IMR-90 (cell line): ENCODE data around the gene DPPA4. TPM values are rescaled to one million over a fixed set of nuclear protein-coding genes. Genes with fewer than 3 reads are reported as not detected.

Experiments used
- ATAC-seq: fragments of 200-7000 bp; cut with Tn5 transposase; 2 replicates; pipeline ENCODE4 v1.9.1; 2020; ENCODE audit warnings: low read depth, mild to moderate bottlenecking, moderate library complexity
- BruUV-seq: library from RNA; stranded (reverse); fragments of 400-500 nt; replicated peaks from 2 replicates; lab custom pipeline; 2021; lab: Mats Ljungman, UMichigan
- CTCF ChIA-PET: fragments of 300-600 bp; formaldehyde crosslinking; extraction: SDS; loops from one replicate; lab custom pipeline; 2021; ENCODE audit warnings: antibody characterized with exemption; lab: Yijun Ruan, JAX
- POLR2A ChIA-PET: fragments of 300-600 bp; sonication (Branson Sonifier 250); formaldehyde crosslinking; loops from one replicate; lab custom pipeline; 2022; ENCODE audit warnings: antibody characterized with exemption; ENCODE audit not compliant: unreplicated experiment; lab: Charles Lee
- DNase-seq: peaks from one replicate; pipeline ENCODE4 v3.0.0; 2013
- H2AFZ ChIP-seq: replicated peaks from 2 replicates; pipeline ENCODE3; 2013; ENCODE audit warnings: low read length, mild to moderate bottlenecking; ENCODE audit not compliant: poor library complexity
- H2AK5ac ChIP-seq: 2 replicates; pipeline ENCODE4 v1.6.1; 2013; ENCODE audit warnings: low read depth, low read length, inconsistent platforms
- H2AK9ac ChIP-seq: replicated peaks from 2 replicates; pipeline ENCODE3; 2013; ENCODE audit warnings: mild to moderate bottlenecking, low read depth, low read length, moderate library complexity; ENCODE audit not compliant: poor library complexity
- H2BK120ac ChIP-seq: 2 replicates; pipeline ENCODE4 v1.6.1; 2013; ENCODE audit warnings: low read depth, low read length, inconsistent platforms
- H2BK15ac ChIP-seq: 3 replicates; pipeline ENCODE4 v1.6.1; 2013; ENCODE audit warnings: low read depth, low read length, inconsistent platforms
- H2BK20ac ChIP-seq: 2 replicates; pipeline ENCODE4 v1.6.1; 2013; ENCODE audit warnings: low read depth, mild to moderate bottlenecking, inconsistent platforms, low read length, moderate library complexity
- H2BK5ac ChIP-seq: 2 replicates; pipeline ENCODE4 v1.6.1; 2013; ENCODE audit warnings: mild to moderate bottlenecking, low read depth, low read length, inconsistent platforms; ENCODE audit not compliant: poor library complexity, severe bottlenecking
- H3K14ac ChIP-seq: replicated peaks from 2 replicates; pipeline ENCODE4 v1.6.1; 2013; ENCODE audit warnings: low read depth, low read length, inconsistent platforms
- H3K18ac ChIP-seq: 2 replicates; pipeline ENCODE4 v1.6.1; 2013; ENCODE audit warnings: low read depth, low read length, control low read depth
- H3K23ac ChIP-seq: 2 replicates; pipeline ENCODE4 v1.6.1; 2013; ENCODE audit warnings: low read depth, low read length, inconsistent platforms
- H3K27ac ChIP-seq: 2 replicates; pipeline ENCODE4 v1.5.1; 2013; ENCODE audit warnings: mild to moderate bottlenecking, control low read depth, low read length; ENCODE audit not compliant: insufficient read depth
- H3K27me3 ChIP-seq: 2 replicates; pipeline ENCODE4 v1.6.1; 2013; ENCODE audit warnings: low read length; ENCODE audit not compliant: control insufficient read depth, insufficient read depth
- H3K36me3 ChIP-seq: 2 replicates; pipeline ENCODE4 v1.6.1; 2013; ENCODE audit warnings: low read length, mixed read lengths; ENCODE audit not compliant: control insufficient read depth, insufficient read depth
- H3K4ac ChIP-seq: 2 replicates; pipeline ENCODE4 v1.6.1; 2013; ENCODE audit warnings: low read depth, low read length, inconsistent platforms
- H3K4me1 ChIP-seq: 2 replicates; pipeline ENCODE4 v1.6.1; 2013; ENCODE audit warnings: low read length, mixed read lengths; ENCODE audit not compliant: control insufficient read depth, insufficient read depth
- H3K4me2 ChIP-seq: 2 replicates; pipeline ENCODE4 v1.6.1; 2013; ENCODE audit warnings: low read depth, mild to moderate bottlenecking, control low read depth, low read length, moderate library complexity
- H3K4me3 ChIP-seq: 2 replicates; pipeline ENCODE4 v1.5.1; 2013; ENCODE audit warnings: low read depth, mild to moderate bottlenecking, control low read depth, low read length, moderate library complexity; ENCODE audit not compliant: insufficient read depth
- H3K56ac ChIP-seq: 2 replicates; pipeline ENCODE4 v1.6.1; 2013; ENCODE audit warnings: low read length, inconsistent platforms; ENCODE audit not compliant: insufficient read depth; ENCODE audit errors: extremely low read depth
- H3K79me1 ChIP-seq, 2 experiments: 2 replicates each; pipeline ENCODE4 v1.6.1; 2013; ENCODE audit warnings: low read length in 2 of 2, inconsistent platforms in 1 of 2, low read depth in 1 of 2
- H3K9ac ChIP-seq: 2 replicates; pipeline ENCODE4 v1.6.1; 2013; ENCODE audit warnings: low read depth, low read length, control low read depth
- H3K9me1 ChIP-seq: 2 replicates; pipeline ENCODE4 v1.6.1; 2013; ENCODE audit warnings: low read length, inconsistent platforms; ENCODE audit not compliant: insufficient read depth
- H3K9me3 ChIP-seq: 2 replicates; pipeline ENCODE4 v1.6.1; 2013; ENCODE audit warnings: low read length; ENCODE audit not compliant: control insufficient read depth, insufficient read depth
- H4K20me1 ChIP-seq: 2 replicates; pipeline ENCODE4 v1.6.1; 2013; ENCODE audit warnings: low read length, inconsistent platforms; ENCODE audit not compliant: insufficient read depth
- H4K5ac ChIP-seq: 2 replicates; pipeline ENCODE4 v1.6.1; 2013; ENCODE audit warnings: mild to moderate bottlenecking, low read depth, low read length, control low read depth
- H4K8ac ChIP-seq, 2 experiments: 2 replicates each; pipeline ENCODE4 v1.6.1; 2013; ENCODE audit warnings: low read depth in 2 of 2, low read length in 2 of 2, control low read depth in 1 of 2, inconsistent platforms in 1 of 2
- H4K91ac ChIP-seq: 2 replicates; pipeline ENCODE4 v1.6.1; 2013; ENCODE audit warnings: low read depth, low read length, inconsistent platforms; ENCODE audit not compliant: insufficient read depth
- MXI1 ChIP-seq: IDR thresholded peaks from 2 replicates; pipeline ENCODE4 v1.6.1; 2012; ENCODE audit warnings: low read depth, mild to moderate bottlenecking, low read length, moderate library complexity, borderline replicate concordance
- WGBS, 2 experiments: methylation state at CpG; one replicate each; pipeline versions ENCODE4 v1.1.5 to v1.1.7; 2013; ENCODE audit warnings: missing lambda C conversion rate in 2 of 2; ENCODE audit not compliant: insufficient read length in 1 of 2; ENCODE audit errors: extremely low coverage in 2 of 2; 5-methylcytosine and 5-hydroxymethylcytosine counted together
- dilution Hi-C: fragments of 300-500 bp; cut with HindIII; formaldehyde crosslinking; loops from one replicate; pipeline ENCODE4 v1.14.3; 2018; ENCODE audit warnings: low sequenced_read_pairs; ENCODE audit not compliant: unreplicated experiment
- in situ Hi-C: fragments of 300-500 bp; cut with MboI; formaldehyde crosslinking; loops from 3 replicates; pipeline ENCODE4 v1.14.3; 2019; ENCODE audit warnings: low sequenced_read_pairs, inconsistent platforms, mixed read lengths
- intact Hi-C: fragments of 100-400 bp; cut with micrococcal nuclease; formaldehyde crosslinking; loops from 2 replicates; pipeline ENCODE4 v1.10.0; 2022
- polyA plus RNA-seq, 3 experiments: library from polyadenylated mRNA; depleted of rRNA; stranded (reverse); fragments of >200 nt; gene quantifications; 2 replicates each; pipeline ENCODE4 v1.2.3, GENCODE V29; 2012; ENCODE audit warnings: low replicate concordance in 1 of 3
- total RNA-seq: library from RNA; depleted of rRNA; stranded (reverse); fragments of >200 nt; gene quantifications from 2 replicates; pipeline ENCODE4 v1.2.3, GENCODE V29; 2012

DPPA4 gene
- total and polyA plus RNA-seq, 2 of the 4 experiments (the other 2 are of a cell fraction) = 0.02 TPM; not detected in 1

GRCh38 chr3:109373933-109374332 lies 36.6 kb upstream of the DPPA4 start:
- Histone ChIP-seq H3K4ac (no peak overlapping the region), H2AFZ (no peak overlapping the region), H3K56ac (no peak overlapping the region), H2BK120ac (no peak overlapping the region), H3K36me3 (no peaks in the 10 kb centered on the region), H3K9ac (no peak overlapping the region), H3K27ac (no peak overlapping the region), H3K23ac (no peak overlapping the region), H3K14ac (no peak overlapping the region), H3K9me3 (0 out of 2 replicates have a peak, but pooled peaks cover 1% of the 10 kb centered on the region), H2AK9ac (no peak overlapping the region), H2BK5ac (no peak overlapping the region), H3K9me1 (no peaks in the 10 kb centered on the region), H3K27me3 (no peaks in the 10 kb centered on the region), H4K5ac (no peak overlapping the region), H2AK5ac (no peak overlapping the region), H3K79me1 (no peaks in the 10 kb centered on the region), H4K91ac (no peak overlapping the region), H4K20me1 (no peaks in the 10 kb centered on the region), H3K18ac (no peak overlapping the region), H2BK15ac (no peak overlapping the region), H4K8ac (no peak overlapping the region), H2BK20ac (no peak overlapping the region), H3K4me3 (no peak overlapping the region), H3K4me2 (no peak overlapping the region), H3K4me1 (no peaks in the 10 kb centered on the region)
- no TSS peak for BruUV-seq
- ATAC-seq = no peak
- no CpG with 5 or more reads among the region's 2 CpGs for WGBS, 2 experiments
- dilution Hi-C loops (no loop called here), in situ Hi-C loops (no loop called here), intact Hi-C loops (no loop called here)
- POLR2A ChIA-PET = no interaction called here
- no peak for DNase-seq
- no peak for TF ChIP-seq MXI1
- CTCF ChIA-PET = no interaction called here
